NOMO-1 treated with dmso at 0.1 percent for 144 hours (cell line): ENCODE data around the gene B4GALT2.

Experiments
- DNase-seq: peaks from one replicate; lab custom pipeline; 2025; ENCODE audit not compliant: unreplicated experiment; lab: John Stamatoyannopoulos, UW

The B4GALT2 gene

GRCh38 chr1:43969746-43970466 is 9.1 kb upstream of the B4GALT2 start, which contains the start of gene DPH2:
Gene DPH2, plus strand, starts transcription at chr1:43970010. Its CDS starts 166 bp downstream, at chr1:43970176.
- peak; percentile 97 for DNase-seq

DNA sequence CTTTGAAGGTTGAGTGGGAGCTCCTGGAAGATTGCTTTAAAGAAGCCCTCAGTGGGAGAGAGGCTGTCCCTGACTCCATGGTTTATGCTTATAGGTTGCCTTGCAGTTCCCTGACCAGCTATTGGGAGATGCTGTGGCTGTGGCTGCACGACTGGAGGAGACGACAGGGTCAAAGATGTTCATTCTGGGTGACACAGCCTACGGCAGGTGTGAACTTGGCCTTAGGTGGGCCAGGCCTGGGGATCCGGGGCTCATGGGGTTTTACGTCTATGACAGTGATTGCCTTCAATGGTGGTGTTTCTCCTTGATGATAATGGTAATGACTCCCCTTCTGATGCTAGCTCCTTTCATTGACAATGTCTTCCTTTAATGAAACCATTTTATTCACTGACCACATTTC is 8.5 kb upstream of the B4GALT2 start:
- no peak for DNase-seq

GRCh38 chr1:43970911-43971310 is 8.1 kb upstream of the B4GALT2 start:
- DNase-seq = no peak

GRCh38 chr1:43971336-43971980 is 7.6 kb upstream of the B4GALT2 start:
- DNase-seq = no peak

DNA sequence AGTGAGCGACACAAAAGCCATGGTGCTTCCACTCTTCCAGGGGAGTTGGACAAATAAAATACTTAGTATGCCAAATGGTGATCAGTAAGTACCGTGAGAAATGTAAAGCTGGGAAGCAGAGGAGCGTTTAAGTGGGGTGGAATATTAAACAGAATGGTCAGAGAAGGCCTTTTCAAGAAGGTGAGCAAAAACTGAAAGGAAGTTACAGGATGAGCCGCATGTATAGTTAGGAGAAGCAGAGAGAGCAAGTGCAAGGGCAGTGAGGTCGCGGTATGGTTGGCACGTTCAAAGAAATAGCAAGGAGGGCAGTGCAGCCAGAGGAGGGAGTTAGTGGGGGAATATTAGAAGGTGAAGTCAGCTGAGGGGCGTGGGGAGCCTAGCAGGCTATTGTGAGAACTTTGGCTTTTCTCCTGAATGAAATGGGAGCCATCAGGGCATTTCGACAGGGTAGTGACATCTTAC is 5.0 kb upstream of the B4GALT2 start:
- DNase-seq = no peak

GRCh38 chr1:43974443-43975248 is 4.4 kb upstream of the B4GALT2 start, which contains the start of gene ATP6V0B:
Gene ATP6V0B, plus strand, starts transcription at chr1:43974960. Its CDS starts 81 bp downstream, at chr1:43975041.
- DNase-seq = peak; percentile 91

DNA sequence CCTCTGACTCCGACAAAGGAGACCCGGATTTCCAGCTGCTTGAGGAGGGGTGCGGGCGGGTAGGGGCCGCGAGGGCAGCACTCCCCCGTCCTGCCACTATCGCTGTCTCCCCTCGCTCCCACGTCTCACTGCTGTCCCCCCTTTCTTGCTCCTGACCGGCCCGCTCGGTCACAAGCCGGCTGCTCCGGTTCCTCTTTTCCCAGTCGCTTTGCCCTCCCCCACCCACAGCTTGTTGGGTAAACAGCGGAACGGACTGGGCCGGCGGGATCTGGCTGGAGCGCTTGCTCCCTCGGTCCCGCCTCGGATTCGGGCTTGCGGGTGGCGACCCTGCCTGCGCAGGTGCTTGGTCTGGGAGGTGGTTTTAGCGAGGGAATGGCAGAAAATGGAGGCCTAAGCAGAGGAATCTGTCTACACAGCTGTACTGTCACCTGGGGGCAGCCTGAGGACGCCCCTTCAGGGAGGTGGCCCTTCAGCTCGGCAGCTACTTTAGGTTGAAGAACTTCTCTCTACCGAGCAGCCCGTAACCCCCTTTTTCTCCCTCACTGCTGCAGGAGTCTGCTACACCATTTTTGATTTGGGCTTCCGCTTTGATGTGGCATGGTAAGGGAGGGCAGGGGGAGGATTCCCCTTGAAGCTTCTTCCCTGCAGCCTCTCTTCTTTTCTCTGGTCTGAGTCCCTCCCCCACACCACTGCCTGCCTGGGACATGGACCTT is 3.6 kb upstream of the B4GALT2 start:
- DNase-seq = peak; percentile 67

- no peak for DNase-seq
These were observed 3.0 kb upstream of the B4GALT2 start for GRCh38 chr1:43976045-43976444.

GRCh38 chr1:43976890-43977289 is 2.1 kb upstream of the B4GALT2 start:
- DNase-seq = no peak

- no peak for DNase-seq
These were observed 1.4 kb upstream of the B4GALT2 start for GRCh38 chr1:43977376-43978263.

DNA sequence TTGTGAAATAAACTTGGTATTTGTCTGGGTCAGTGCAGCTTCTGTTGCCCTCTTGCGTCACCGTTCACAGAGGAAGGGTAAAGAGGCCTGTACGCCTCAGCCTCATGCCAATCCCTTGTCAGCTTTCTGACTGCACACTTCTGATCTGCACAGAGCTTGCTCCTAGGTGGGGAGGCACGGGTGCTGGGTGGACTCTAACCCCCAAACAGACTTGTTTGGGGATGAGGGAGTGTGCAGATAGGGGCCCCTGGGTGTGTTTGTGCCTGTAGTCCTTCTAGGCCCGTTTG is 803 bp upstream of the B4GALT2 start:
- DNase-seq = no peak

DNA sequence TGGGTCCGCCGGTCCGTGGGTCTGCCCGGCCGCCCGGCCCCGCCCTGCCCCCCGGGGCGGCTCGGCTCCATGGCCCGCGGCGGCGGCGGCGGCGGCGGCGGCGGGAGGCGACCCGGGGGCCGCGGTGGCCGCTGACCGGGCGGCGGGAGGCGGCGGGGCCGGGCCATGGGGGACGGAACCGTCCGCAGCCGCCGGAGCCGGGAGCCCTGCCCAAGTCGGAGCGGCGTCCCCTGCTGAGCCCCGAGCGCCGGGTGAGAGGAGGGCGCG is 184 bp downstream of the B4GALT2 start:
- DNase-seq = no peak

GRCh38 chr1:43979528-43980254 is 681 bp downstream of the B4GALT2 start:
- DNase-seq = no peak

- no peak for DNase-seq
These were observed 1.5 kb downstream of the B4GALT2 start for GRCh38 chr1:43980255-43981134.

DNA sequence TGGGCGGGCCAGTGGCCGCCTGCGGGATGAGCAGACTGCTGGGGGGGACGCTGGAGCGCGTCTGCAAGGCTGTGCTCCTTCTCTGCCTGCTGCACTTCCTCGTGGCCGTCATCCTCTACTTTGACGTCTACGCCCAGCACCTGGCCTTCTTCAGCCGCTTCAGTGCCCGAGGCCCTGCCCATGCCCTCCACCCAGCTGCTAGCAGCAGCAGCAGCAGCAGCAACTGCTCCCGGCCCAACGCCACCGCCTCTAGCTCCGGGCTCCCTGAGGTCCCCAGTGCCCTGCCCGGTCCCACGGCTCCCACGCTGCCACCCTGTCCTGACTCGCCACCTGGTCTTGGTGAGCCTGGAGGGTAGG is 2.1 kb downstream of the B4GALT2 start:
- no peak for DNase-seq

GRCh38 chr1:43981636-43982035 is 2.6 kb downstream of the B4GALT2 start:
- no peak for DNase-seq

DNA sequence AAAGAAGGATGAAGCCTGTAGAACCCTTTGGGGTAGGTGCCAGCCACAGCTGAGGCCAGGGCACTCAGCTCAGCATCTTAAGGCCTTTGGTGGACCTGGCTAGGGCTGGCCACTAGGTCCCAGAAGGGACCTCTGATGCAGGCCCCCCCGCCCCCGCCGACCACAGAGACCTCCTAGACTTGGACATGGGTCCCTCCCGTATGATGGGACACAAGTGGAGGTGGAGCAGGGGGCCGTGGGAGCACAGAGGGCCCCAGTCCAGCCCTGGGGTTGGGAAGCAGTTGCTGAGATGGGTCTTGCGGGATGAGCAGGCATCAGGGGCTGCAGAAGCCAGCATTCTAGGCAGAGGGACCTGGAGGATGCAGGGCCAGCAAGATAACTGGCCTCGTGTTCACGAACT is 3.2 kb downstream of the B4GALT2 start:
- no peak for DNase-seq

- DNase-seq = no peak
These were observed 3.8 kb downstream of the B4GALT2 start for GRCh38 chr1:43982808-43983207.
